Measurements from ENCODE around the gene DIP2A.
A peak's percentile ranks its signal among the peaks of the same experiment; 100 is the strongest.
"Not testable (repeated sequence)": the region's sequence is repeated elsewhere in the genome, so short reads cannot be mapped to it uniquely, and the experiment has no call there.

DIP2A gene

DNA sequence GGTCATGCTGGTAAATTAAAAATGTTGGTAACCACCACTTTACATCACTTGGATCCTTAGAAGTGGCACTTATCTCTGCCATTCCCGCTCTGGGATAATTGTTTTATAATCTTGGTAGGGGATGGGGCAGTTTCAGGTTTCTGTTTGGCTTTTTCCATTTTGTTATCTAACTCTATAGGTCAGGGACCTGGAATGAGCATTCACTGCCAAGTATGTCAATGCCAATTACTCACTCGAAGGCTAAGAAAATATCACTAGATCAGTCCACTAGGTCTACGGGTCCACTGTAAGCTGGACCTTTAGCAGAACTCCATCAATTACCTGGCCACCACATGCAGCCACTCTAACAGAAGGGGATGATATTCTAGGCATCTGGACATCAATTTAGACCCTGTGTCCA, 4.5 kb upstream of the DIP2A start:
- no peak for DNase-seq (ENCODE audit: low spot score)

DNA sequence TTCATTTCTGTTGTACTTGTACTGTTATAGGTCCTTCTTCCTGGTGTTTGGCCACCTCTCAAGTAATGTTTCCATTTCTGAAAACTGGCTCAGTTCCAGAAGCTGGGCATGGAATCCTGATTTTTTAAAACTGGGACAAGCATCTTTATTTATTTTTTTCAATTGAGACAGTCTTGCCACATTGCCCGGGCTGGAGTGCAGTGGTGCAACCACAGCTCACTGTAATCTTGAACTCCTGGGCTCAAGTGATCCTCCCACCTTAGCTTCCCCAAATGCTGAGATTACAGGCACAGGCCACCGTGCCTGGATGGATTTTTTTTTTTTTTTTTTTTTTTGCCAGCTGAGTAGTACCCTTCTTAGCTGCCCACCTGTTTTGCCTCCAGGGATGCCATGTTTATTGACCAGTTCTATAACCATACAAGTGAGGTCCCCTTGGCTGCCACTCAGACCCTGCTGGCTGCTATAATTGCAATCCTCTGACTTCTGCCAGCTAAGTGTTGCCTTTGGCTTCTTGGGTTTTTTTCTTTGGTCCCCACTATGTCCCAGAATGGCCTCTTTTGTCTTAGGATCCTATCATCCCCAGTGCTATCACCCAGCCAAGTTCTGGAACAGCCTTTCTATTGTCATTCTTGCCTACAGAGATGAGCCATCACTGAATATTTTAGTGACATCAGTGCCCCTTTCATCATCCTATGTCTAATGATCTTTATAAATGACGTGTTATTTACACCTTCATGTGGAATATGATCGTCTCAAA, 3.9 kb upstream of the DIP2A start:
- DNase-seq (ENCODE audit: low spot score) = no peak

DNA sequence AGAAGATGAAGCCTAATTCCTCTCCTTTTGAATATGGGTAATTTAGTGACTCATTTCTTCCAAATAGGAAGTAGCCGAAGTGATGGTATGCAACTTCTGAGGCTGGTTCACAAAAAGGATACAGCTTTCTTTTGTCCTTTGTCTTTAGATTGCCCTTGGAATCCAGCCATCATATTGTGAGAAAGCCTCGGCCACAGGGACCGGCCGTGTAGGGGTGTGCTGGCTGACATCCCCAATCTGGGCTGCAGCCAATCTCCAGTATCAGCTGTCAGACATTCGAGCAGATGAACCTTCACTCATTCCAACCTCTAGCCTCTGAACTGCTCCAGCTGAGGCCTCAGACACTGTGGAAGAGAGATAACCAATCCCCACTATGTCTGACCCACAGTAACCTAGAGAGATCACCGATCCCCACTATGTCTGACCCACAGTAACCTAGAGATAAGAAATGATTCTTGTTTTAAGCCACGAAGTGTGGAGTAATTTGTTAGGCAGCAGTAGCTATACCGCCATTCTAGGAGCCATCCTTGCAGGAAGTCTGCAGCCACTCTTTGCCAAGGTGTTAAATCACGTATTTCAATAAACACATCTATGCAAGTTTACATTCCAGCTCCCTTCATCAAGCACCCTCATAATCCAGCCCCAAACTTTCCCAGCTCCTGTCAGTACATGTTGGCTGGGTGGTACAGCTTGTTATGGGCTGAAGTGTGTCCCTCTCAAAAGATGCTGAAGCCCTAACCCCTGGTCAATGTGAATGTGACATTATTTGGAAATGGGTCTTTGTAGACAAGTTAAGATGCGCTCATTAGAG, 2.9 kb upstream of the DIP2A start:
- DNase-seq (ENCODE audit: low spot score) = no peak

DNA sequence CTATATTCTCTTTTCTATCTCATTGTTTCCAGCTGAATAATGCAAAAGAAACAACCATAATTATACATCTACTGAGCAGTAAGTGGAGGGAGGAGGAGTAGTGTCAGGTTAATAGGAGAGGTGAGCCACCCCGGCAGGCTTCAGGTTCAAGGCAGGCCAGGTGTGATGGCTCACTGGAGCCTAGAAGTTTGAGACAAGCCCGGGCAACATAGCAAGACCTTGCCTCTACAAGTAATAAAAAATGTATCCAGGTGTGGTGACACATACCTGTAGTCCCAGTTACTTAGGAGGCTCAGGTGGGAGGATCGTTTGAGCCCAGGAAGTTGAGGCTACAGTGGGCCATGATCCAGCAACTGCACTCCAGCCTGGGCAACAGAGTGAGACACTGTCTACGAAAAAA, 1.9 kb upstream of the DIP2A start:
- DNase-seq (ENCODE audit: low spot score) = no peak

DNA sequence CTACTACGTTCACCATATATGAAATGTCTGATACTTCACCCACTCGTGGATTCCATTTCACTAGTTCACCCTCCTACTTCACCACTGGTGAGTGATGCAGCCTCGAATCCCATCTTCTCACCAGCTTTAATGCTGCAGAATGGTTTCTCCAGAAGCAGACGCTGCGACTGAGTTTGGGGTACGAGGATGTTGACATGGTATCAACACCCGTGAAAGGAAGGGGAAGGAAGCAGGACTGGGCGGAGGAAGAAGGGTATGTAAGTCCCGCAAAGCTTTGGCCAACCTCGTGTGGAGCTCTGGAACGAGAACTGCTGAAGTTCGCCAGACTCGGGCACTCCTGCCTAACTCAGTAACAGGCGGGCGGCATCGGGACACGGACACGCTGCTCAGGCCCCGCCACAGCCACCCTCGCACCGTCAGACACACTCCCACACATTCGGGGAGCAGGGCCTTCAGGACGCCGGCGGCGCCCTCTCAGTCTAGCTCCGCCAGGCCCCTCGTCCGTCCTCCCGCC, 833 bp upstream of the DIP2A start:
- peak; percentile 2 for DNase-seq (ENCODE audit: low spot score)

DNA sequence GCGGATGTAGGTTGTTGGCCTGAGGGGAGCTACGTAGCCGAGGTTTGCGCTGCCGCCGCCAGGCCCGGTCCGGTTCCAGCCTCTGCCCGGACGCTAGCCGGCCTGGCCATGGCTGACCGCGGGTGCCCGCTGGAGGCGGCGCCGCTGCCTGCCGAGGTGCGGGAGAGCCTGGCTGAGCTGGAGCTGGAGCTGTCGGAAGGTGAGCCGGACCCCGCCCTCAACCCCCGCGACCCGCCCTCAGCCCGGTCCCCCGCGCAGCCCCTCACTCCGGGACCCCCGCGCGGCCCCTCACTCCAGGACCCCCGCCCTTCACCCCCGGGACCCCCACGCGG, 299 bp downstream of the DIP2A start:
- DNase-seq (ENCODE audit: low spot score) = no peak

DNA sequence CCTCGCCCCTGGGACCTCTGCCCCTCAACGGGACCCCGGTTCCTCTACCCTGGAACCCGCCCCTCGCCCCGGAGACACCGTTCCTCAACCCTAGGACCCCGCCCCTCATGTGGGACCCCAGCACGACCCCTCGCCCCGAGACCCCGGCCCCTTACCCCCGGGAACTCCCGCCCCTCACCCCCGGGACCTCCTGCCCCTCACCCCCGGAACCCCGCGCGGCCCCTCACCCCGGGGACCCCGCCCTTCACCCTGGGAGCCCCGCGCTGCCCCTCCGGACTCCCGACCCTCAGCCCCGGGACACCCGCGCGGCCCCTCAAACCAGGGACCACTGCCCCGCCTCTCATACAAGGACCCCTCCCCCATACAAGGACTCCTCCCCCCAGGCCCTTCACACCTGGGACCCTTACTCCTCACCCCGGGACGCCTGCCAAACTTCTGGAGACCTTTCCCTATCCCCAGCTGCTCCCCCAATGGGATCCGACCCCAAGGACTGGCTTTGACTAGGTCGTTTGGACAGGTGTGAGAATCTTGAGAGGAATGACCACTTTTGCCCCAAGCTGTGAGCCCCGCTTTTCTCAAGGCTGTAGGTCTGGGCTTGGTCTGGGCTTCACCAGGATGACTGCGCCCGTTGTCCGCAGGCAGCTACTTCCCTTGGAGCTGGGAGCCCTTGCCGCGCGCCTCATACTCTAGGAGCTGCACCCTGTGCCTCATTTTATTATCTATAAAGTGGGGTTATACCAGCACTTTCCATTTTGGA, 843 bp downstream of the DIP2A start:
- peak; percentile 2 for DNase-seq (ENCODE audit: low spot score)

DNA sequence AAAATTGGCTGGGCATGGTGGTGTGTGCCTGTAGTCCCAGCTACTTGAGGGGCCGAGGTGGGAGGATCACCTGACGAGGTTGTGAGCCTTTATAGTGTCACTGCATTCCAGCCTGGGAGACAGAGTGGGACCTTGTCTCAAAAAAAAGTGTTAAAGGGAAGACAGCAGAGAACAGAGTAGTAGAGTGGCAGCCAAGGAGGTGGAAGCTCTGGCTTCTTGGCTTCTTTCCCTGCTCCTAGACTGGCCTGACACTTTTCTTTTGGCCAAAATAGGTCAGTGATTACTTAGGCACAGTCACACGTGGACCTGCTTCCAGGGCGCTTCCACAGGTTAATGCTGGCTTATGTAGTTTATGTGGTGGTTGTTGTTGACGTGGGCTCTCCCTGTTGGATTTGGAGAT, 3.2 kb downstream of the DIP2A start:
- no peak for DNase-seq (ENCODE audit: low spot score)

DNA sequence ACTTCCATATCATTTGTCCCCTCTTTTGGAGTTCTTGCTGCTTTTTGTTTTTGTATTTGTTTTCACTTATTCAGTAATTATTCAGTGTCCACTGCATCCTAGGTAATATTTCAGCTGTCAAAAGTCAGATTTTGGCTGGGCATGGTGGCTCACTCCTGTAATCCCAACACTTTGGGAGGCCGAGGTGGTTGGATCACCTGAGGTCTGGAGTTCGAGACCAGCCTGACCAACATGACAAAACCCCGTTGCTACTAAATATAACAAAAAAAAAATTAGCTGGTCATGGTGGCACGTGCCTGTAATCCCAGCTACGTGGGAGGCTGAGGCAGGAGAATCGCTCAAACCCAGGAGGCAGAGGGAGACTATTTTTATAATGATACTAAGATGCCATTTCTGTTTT, 6.5 kb downstream of the DIP2A start:
- DNase-seq (ENCODE audit: low spot score) = not testable (repeated sequence)

DNA sequence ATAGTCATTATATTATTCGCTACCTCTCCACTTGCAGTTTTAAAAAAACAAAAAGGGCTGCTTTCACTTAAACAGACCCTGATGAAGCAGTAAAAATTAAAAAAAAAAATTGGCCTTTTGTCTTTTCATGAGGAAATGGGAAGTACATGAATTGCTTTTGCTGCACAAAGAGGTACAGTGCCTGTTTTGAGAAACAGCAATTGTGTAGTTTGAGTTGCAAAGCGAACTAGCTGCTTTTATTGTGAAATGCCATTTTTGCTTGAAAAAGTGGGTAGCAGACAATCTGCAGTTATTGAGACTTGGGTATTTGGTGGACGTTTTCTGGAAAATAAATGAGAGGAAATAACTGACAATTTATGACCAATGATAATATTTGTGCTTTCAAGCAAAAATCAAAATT, 7.0 kb downstream of the DIP2A start:
- no peak for DNase-seq (ENCODE audit: low spot score)

DNA sequence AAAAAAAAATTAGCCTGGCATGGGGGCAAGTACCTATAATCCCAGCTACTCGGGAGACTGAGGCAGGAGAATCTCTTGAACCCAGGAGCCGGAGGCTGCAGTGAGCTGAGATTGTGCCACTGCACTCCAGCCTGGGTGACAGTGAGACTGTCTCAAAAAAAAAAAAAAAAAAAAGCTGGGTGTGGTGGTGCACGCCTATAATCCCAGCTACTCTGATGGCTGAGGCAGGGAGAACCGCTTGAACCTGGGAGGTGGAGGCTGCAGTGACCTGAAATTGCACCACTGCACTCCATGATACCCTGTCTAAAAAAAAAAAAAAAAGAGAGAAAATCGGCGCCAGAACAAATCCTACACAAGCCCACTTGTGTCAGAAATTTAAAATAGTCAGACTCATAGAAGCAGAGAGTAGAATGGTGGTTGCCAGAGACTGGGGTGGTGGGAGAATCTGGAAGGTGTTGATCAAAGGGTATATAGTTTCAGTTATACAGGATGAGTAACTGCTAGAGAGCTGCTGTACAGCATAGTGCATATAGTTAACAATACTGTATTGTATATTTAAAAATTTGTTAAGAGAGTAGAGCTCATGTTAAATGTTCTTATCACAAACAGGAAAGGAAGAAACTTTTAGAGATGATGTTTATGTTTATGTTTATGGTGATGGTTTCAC, 9.6 kb downstream of the DIP2A start:
- no peak for DNase-seq (ENCODE audit: low spot score)

DNA sequence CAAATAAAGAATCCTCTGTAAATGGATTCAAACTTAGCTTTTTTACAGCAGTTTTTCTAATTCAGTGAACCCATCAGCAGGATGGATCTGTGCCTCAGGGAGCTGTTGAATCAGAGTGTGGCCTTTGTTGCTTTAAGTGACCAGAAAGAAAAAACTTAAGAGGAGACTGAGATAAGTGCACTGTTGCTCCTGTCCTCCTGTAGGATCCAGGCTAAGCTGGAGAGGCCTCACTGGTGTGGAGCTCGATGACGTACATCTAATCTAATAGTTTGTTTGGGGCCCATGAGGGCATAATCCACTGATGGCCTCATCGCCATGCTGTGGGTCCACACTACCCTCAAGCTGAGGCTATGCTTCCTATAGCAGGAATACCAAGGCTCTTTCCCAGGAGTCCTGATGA, 10.6 kb downstream of the DIP2A start:
- DNase-seq (ENCODE audit: low spot score) = no peak

DNA sequence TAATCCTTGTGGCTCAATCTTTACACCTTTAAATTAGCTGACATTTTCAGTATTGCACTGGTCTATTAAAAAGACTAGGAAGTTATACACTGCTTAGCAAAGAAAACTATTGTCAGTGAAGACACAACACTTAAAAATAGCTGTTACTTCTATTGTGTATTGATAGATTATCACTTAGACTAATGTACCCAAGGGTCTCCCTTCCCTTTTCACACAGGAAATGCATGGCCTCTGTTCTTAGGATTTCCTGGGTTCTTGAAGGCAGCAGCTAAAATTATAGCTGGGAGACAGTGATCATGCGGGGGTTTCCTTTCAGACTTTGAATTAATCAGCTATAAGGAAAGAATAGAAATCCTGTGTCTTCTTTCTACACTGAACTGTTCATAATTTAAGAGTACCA, 12.8 kb downstream of the DIP2A start:
- DNase-seq (ENCODE audit: low spot score) = no peak

DNA sequence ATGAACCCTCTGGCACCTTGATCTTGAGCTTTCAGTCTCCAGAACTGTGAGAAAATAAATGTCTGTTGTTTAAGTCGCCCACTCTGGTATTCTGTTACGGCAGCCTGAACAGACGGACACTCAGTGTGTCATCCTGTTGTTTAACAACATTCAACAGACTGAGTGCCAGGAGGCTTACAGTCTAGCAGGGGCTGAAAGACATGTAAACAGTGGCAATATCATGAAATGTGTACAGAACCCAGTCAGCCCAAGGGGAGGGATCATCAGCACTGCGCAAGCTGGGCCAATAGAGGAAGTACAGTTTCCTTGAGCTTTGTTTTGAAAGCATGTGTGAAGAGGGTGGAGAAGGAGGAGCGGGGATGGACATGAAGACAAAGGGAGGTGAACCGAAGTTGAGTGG, 13.6 kb downstream of the DIP2A start:
- no peak for DNase-seq (ENCODE audit: low spot score)

DNA sequence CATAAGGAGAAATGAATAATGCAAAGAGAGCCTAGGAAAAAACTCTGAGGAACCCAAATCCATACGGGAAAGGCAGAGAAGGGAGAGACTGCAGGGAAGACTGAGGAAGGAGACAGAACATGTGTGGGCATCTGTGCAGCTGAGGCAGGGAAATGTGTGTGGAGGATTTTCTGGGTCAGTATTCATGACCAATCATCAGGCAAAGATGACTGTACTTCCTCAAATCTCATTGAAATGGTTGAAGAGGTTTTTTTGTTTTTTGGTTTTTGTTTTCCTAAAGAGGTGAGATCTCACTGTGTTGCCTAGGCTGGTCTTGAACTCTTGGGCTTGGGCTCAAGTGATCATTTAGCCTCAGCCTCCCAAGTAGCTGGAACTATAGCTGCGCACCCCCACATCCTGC, 15.7 kb downstream of the DIP2A start:
- no peak for DNase-seq (ENCODE audit: low spot score)

DNA sequence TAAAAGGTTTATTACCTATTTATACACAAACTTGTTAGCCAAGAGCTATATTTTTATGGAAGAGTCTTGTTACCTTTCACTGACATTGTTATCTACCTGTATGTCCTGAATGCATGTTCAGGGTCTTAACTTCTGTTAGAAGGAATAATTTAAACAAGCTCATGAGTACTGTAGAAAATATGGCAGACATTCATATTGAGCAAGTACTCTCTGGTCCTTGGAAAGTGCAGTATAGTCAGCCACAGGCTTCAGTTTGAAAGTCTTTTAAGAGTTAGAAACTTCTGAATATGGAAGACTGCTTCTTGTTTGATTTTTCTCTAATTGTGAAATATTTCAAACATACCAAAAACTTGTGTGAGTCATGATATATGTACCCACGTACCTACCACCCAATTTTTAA, 16.6 kb downstream of the DIP2A start:
- DNase-seq (ENCODE audit: low spot score) = no peak

DNA sequence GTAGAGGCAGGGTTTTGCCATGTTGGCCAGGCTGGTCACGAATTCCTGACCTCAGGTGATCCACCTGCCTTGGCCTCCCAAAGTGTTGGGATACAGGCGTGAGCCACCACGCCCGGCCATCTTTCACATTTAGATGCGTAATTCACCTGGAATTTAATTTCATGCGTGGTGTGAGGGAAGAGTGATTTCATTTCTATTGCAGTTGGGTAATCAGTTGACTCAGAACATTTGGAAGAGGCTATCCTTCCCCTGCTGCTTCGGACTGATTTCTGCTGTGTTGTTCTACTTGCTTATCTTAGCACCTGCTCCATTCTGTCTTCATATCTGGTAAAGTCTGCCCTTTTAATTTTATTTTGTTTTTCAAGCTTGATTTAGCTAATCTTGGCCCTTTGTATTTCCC, 19.1 kb downstream of the DIP2A start:
- no peak for DNase-seq (ENCODE audit: low spot score)

DNA sequence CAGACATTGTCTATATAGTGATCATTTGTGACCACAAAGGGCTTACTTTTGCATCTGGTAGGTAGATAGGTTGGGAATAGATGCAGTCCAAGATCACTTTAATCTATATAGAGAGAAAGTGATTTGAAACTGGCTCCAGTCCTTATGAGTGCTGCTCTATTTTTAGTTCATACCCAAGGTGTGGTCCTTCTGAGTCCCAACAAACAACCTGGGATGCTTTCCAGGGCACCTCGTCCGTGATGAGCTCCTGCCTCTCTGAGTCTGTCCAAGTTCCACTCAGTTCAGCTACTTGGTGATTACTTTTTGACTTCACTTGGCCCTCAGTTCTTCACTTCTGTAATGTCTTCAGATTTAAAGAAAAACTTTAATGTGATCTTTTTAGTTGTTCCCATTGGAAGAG, 20.2 kb downstream of the DIP2A start:
- DNase-seq (ENCODE audit: low spot score) = no peak

DNA sequence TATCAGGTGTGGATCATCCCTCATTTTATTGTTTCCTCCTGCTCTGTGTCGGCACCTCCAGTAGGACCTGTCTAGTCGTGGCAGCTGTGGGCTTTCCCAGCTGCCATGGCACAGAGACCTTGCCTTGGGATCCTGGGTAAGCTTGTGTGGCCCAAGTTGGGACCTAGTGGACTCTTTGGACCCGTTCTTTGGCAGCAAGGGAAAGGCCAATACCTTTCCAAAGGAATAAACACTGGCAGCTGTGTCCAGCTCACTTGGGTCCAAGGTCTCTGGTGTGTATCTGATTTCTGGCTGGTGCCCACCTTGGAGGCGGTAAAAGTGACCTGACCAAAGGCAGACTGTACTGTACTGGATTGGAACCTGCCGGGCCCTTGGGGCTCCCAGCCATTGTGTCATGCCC, 21.8 kb downstream of the DIP2A start:
- DNase-seq (ENCODE audit: low spot score) = no peak

DNA sequence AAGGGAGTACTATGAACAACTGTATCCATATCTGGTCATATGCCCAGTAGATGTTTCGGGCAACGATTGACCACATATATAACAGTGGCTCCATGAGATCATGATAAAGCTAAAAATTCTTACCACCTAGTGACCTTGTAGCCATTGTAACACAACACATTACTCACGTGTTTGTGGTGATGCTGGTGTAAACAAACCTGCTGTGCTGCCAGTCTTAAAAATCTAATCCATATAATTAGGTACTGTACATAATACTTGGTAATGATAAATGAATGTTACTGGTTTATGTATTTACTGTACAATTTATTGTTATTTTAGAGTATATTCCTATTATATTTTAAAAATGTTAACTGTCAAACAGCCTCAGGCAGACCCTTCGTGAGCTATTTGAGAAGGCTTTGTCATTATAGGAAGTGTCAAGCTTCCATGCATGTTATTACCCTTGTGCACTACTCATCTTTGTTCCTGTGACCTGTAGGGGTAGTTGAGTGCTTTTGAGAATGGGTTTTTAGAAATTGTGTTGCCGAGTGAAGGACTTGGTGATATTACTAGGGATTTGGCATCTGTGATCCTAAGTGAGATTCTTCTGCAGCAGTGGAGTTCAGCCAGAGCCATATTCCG, 23.6 kb downstream of the DIP2A start:
- DNase-seq (ENCODE audit: low spot score) = no peak

DNA sequence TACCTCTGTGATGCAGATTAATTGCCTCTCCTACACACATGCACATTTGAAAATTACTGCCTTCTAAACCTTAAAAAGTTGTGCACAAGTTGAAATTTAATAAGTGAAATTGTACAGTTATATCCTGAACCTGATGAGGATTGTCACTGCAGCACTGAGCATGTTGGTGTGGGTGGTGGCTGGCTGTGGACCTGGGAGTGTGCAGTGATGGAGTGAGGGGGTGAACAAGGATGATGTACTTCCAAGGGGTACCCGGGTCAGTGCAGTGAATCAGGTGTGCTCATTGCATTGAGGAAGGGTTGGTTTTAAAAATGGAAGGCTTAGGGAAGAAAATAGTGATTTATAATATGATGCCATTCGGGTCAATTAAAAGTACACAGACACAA, 24.1 kb downstream of the DIP2A start:
- no peak for DNase-seq (ENCODE audit: low spot score)
